ENCODE measurements around the gene ANKFN1.

- TF ChIP-seq, protein P1, sequence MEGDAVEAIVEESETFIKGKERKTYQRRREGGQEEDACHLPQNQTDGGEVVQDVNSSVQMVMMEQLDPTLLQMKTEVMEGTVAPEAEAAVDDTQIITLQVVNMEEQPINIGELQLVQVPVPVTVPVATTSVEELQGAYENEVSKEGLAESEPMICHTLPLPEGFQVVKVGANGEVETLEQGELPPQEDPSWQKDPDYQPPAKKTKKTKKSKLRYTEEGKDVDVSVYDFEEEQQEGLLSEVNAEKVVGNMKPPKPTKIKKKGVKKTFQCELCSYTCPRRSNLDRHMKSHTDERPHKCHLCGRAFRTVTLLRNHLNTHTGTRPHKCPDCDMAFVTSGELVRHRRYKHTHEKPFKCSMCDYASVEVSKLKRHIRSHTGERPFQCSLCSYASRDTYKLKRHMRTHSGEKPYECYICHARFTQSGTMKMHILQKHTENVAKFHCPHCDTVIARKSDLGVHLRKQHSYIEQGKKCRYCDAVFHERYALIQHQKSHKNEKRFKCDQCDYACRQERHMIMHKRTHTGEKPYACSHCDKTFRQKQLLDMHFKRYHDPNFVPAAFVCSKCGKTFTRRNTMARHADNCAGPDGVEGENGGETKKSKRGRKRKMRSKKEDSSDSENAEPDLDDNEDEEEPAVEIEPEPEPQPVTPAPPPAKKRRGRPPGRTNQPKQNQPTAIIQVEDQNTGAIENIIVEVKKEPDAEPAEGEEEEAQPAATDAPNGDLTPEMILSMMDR (IDR thresholded peaks at IDR 0.05): no peak
- TF ChIP-seq POLR2AphosphoS5 (IDR thresholded peaks at IDR 0.05): no peak
These were observed 38.8 kb upstream of the ANKFN1 start for GRCh38 chr17:56114469-56114868.
